ENCODE data around the gene TFEB. TPM values are rescaled to one million over a fixed set of nuclear protein-coding genes. Genes with fewer than 3 reads are reported as not detected.

The TFEB gene
- total and polyA plus RNA-seq, 10 of the 15 experiments (the other 5 are each of a cell fraction or from before 2014, with no cell fraction given): 0.84 to 108 (median 60.8) TPM

DNA sequence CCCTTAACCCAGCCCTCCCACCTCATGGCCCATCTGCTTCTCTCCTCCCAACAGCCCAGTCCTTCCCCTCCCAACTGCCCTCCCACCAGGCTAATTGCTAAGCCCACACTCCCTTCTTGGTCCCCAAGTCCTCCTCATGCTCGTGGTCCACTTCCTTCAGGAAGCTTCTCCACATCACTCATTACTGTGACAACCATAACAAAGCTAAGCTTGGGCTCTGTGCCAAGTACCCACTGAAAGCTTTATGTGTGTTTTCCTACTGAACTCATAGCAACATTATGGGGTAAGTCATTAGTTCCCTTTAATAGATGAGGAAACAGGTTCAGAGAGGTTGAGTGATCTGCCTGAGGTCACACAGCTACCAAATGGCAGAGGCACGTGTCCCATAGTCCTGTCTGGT, 28.1 kb upstream of the TFEB start:
- Histone ChIP-seq H3K4me3 (no peak overlapping the region), H3K27ac (ENCODE audit: control insufficient read depth, insufficient read depth) (no peak overlapping the region), H3K27me3 (replicated peaks in 1 of 2; ENCODE audit: control insufficient read depth in 2 of 2, insufficient read depth in 2 of 2, low read length in 1 of 2) (no peaks in the 10 kb centered on the region), H3K9ac (ENCODE audit: control insufficient read depth, insufficient read depth, low read length) (no peak overlapping the region), H3K4me2 (ENCODE audit: control insufficient read depth, insufficient read depth) (no peak overlapping the region), H3K4me1 (ENCODE audit: control insufficient read depth, insufficient read depth, low read length) (peaks cover under 1% of the 10 kb centered on the region), H4K20me1 (ENCODE audit: control insufficient read depth, insufficient read depth) (no peaks in the 10 kb centered on the region), H3K36me3 (ENCODE audit: control insufficient read depth in 2 of 2, insufficient read depth in 2 of 2, low read length in 1 of 2) (no peaks in the 10 kb centered on the region), H2AFZ (ENCODE audit: control insufficient read depth, low read depth, low read length) (no peak overlapping the region), H3K79me2 (ENCODE audit: control insufficient read depth, insufficient read depth, low read length) (no peaks in the 10 kb centered on the region), H3K9me3 (replicated peaks; ENCODE audit: control insufficient read depth, insufficient read depth, low read length) (no peaks in the 10 kb centered on the region)
- ChIA-PET POLR2A (no interaction called here), SMC1A (ENCODE audit: uncharacterized antibody, unreplicated experiment) (interaction anchor here (0.6 kb wide), 1 partner anchor 14 kb away, joined by 3 read pairs; no protein-coding TSS in a partner anchor), CTCF (interaction anchor here (1.1 to 1.7 kb wide), 2 partner anchors 12 to 13 kb away, joined by 3 read pairs; no protein-coding TSS in a partner anchor), RAD21 (ENCODE audit: unreplicated experiment) (no interaction called here)
- no peak for FAIRE-seq
- in situ Hi-C loops (cut with MboI): no loop called here
- DNase-seq (ENCODE audit: low read depth, low spot score): no peak
- BruUV-seq (replicated peaks): no TSS peak
- intact Hi-C loops (cut with micrococcal nuclease; ENCODE audit: unreplicated experiment): no loop called here
- TF ChIP-seq POLR2AphosphoS2 (IDR thresholded peaks at IDR 0.05; ENCODE audit: low read depth, low read length): no peak
- no peak for TF ChIP-seq STAT1 (conservative IDR thresholded peaks at IDR 0.05)
- no peak for TF ChIP-seq MEF2A (IDR thresholded peaks at IDR 0.05; ENCODE audit: insufficient read depth, low read depth, low read length)
- no peak for TF ChIP-seq POLR2A (IDR thresholded peaks at IDR 0.05; ENCODE audit: low read depth, low read length)
- TF ChIP-seq NR2F1 (conservative IDR thresholded peaks at IDR 0.05): no peak
- no peak for TF ChIP-seq RCOR1 (conservative IDR thresholded peaks at IDR 0.05; ENCODE audit: low read depth, low read length)
- no peak for TF ChIP-seq ZNF207 (IDR thresholded peaks at IDR 0.05; ENCODE audit: borderline replicate concordance)
- no peak for TF ChIP-seq SIN3A (IDR thresholded peaks at IDR 0.05; ENCODE audit: low read depth, low read length)
- TF ChIP-seq KAT2A (conservative IDR thresholded peaks at IDR 0.05; ENCODE audit: control insufficient read depth, low read depth, low read length): no peak
- TF ChIP-seq, protein P1, sequence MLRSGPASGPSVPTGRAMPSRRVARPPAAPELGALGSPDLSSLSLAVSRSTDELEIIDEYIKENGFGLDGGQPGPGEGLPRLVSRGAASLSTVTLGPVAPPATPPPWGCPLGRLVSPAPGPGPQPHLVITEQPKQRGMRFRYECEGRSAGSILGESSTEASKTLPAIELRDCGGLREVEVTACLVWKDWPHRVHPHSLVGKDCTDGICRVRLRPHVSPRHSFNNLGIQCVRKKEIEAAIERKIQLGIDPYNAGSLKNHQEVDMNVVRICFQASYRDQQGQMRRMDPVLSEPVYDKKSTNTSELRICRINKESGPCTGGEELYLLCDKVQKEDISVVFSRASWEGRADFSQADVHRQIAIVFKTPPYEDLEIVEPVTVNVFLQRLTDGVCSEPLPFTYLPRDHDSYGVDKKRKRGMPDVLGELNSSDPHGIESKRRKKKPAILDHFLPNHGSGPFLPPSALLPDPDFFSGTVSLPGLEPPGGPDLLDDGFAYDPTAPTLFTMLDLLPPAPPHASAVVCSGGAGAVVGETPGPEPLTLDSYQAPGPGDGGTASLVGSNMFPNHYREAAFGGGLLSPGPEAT (IDR thresholded peaks at IDR 0.05; ENCODE audit: low read depth): no peak
- no peak for TF ChIP-seq RAD51 (IDR thresholded peaks at IDR 0.05)
- no peak for TF ChIP-seq SUZ12 (IDR thresholded peaks at IDR 0.05; ENCODE audit: unreplicated experiment)
- TF ChIP-seq, protein P2, sequence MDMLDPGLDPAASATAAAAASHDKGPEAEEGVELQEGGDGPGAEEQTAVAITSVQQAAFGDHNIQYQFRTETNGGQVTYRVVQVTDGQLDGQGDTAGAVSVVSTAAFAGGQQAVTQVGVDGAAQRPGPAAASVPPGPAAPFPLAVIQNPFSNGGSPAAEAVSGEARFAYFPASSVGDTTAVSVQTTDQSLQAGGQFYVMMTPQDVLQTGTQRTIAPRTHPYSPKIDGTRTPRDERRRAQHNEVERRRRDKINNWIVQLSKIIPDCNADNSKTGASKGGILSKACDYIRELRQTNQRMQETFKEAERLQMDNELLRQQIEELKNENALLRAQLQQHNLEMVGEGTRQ (IDR thresholded peaks at IDR 0.05; ENCODE audit: borderline replicate concordance, low read depth, low read length): no peak
- TF ChIP-seq, protein P3, sequence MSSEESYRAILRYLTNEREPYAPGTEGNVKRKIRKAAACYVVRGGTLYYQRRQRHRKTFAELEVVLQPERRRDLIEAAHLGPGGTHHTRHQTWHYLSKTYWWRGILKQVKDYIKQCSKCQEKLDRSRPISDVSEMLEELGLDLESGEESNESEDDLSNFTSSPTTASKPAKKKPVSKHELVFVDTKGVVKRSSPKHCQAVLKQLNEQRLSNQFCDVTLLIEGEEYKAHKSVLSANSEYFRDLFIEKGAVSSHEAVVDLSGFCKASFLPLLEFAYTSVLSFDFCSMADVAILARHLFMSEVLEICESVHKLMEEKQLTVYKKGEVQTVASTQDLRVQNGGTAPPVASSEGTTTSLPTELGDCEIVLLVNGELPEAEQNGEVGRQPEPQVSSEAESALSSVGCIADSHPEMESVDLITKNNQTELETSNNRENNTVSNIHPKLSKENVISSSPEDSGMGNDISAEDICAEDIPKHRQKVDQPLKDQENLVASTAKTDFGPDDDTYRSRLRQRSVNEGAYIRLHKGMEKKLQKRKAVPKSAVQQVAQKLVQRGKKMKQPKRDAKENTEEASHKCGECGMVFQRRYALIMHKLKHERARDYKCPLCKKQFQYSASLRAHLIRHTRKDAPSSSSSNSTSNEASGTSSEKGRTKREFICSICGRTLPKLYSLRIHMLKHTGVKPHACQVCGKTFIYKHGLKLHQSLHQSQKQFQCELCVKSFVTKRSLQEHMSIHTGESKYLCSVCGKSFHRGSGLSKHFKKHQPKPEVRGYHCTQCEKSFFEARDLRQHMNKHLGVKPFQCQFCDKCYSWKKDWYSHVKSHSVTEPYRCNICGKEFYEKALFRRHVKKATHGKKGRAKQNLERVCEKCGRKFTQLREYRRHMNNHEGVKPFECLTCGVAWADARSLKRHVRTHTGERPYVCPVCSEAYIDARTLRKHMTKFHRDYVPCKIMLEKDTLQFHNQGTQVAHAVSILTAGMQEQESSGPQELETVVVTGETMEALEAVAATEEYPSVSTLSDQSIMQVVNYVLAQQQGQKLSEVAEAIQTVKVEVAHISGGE (CRISPR knock-in tag; IDR thresholded peaks at IDR 0.05): no peak
- TF ChIP-seq SMAD1 (IDR thresholded peaks at IDR 0.05; ENCODE audit: low read depth, partially characterized antibody): no peak
- no peak for TF ChIP-seq SMARCA5 (IDR thresholded peaks at IDR 0.05)
- WGBS (ENCODE audit: insufficient coverage, insufficient replicate concordance, low lambda C conversion rate, missing lambda C conversion rate): 0% methylated on average over 2 of the region's 2 CpGs
- no peak for ATAC-seq

Data from GM12878 (cell line).